K562 treated with DMSO at 1 percent for 12 hours (cell line): ENCODE measurements around the gene IPO4. TPM values are rescaled to one million over a fixed set of nuclear protein-coding genes. Genes with fewer than 3 reads are reported as not detected.

Experiments used
- total RNA-seq: library from RNA; unstranded; fragments of 300-600 nt; gene quantifications from 2 replicates; pipeline ENCODE4 v1.2.3, GENCODE V29; 2022; ENCODE audit not compliant: insufficient read depth

IPO4 gene
- total RNA-seq, 1 experiment from 2014 or later, result 13.1 TPM

DNA sequence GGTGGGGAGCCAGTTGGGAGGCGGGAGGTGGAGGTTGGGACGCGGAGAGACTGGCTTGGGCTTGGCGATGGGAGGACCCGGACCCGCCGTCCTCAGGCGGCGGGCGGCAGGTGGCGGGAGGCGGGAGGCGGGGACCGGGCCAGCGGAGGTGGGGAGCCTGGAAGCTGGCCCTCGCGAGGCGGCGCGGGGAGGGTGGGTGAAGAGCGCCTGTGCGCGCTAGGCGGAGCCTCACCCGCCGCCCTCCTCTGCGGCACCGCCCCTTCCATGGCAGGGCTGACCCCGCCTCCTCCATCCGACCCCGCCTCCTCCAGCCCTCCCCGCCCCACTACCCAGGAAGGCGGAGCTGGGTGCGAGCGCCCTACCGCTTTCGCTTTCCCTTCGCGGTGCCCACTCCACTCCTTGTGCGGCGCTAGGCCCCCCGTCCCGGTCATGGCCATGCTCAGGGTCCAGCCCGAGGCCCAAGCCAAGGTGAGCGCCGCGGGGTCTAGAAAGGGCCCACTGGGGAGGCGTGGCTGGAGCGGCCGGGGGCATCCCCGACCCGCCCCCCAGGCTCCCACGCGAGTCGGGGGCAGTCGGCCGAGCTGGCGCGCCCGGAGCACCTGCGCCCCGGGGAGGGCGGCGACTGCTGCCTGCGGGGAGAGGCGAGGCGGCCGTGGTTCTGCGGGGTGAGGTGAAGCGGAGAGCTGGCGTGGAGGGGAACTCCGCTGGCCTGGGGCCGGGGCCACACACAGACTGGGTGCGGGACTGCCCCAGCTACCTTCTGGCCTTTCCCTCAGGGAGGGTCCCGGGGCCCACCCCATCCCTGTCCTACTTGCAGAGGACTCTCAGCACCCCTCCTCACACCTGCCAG is 52.6 kb downstream of the IPO4 start, which contains the start of gene PSME1:
PSME1 (plus strand) TSS at position 361 of the 850 bp plus-strand sequence; CDS start at position 430, 69 bp downstream.

DNA sequence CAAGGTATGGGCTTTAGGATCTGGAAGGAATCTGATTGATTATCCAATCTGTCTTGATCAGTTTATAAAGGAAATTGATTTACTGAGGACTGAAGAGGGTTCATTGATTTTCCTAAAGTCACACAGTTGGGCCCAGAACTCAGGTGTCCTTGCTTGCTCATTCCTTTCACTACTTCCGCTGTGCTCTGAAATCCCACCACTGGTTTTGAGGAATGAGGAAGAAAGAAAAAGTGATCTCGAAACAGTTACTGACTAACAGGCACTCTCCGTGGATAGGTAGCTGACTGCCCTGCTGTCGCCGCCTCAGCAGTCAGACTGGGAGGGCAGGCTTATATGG is 58.3 kb downstream of the IPO4 start, which contains the start of gene FITM1:
FITM1 (plus strand) TSS at position 280 of the 337 bp plus-strand sequence. CDS start 905 bp downstream, outside the sequence.

Other genes starting within 250 kb of the IPO4 start
- 36.4 and 41.1 TPM in 2 replicates for gene DHRS4, start 235.0 kb downstream of the IPO4 start, total RNA-seq
- 17.5 and 22.7 TPM in 2 replicates for gene DHRS4L2, start 199.9 kb downstream of the IPO4 start, total RNA-seq
- 0.28 and 0.36 TPM in 2 replicates for gene CARMIL3, start 136.8 kb downstream of the IPO4 start, total RNA-seq
- not detected in 2 replicates for gene CPNE6, start 117.3 kb downstream of the IPO4 start, total RNA-seq
- gene PCK2, start 94.5 kb downstream of the IPO4 start, total RNA-seq, result 81.1 and 86.3 TPM in 2 replicates
- 24.1 and 44.4 TPM in 2 replicates for gene DCAF11, start 74.0 kb downstream of the IPO4 start, total RNA-seq
- 1.7 and 2.1 TPM in 2 replicates for gene NRL, start 73.9 kb downstream of the IPO4 start, total RNA-seq
- not detected in 2 replicates for gene FITM1, start 58.2 kb downstream of the IPO4 start, total RNA-seq
- 173 and 189 TPM in 2 replicates for gene PSME1, start 52.6 kb downstream of the IPO4 start, total RNA-seq
- gene EMC9, start 47.2 kb downstream of the IPO4 start, total RNA-seq, result 41.4 and 46.4 TPM in 2 replicates
- 145 and 149 TPM in 2 replicates for gene PSME2, start 42.2 kb downstream of the IPO4 start, total RNA-seq
- gene RNF31, start 41.3 kb downstream of the IPO4 start, total RNA-seq, result 31.0 and 40.2 TPM in 2 replicates
- gene IRF9, start 27.6 kb downstream of the IPO4 start, total RNA-seq, result 12.0 and 15.5 TPM in 2 replicates
- 0.75 and 2.7 TPM in 2 replicates for gene REC8, start 16.7 kb downstream of the IPO4 start, total RNA-seq
- 14.9 and 25.9 TPM in 2 replicates for gene TM9SF1, start 6.6 kb upstream of the IPO4 start, total RNA-seq
- gene TSSK4, start 16.9 kb upstream of the IPO4 start, total RNA-seq, result 0.67 TPM in 1 of 2 replicates, not detected in the other
- gene CHMP4A, start 24.7 kb upstream of the IPO4 start, total RNA-seq, result 56.6 and 66.5 TPM in 2 replicates
- 3.7 and 15.6 TPM in 2 replicates for gene MDP1, start 27.2 kb upstream of the IPO4 start, total RNA-seq
- 134 and 179 TPM in 2 replicates for gene NEDD8, start 43.6 kb upstream of the IPO4 start, total RNA-seq
- gene GMPR2, start 44.1 kb upstream of the IPO4 start, total RNA-seq, result 47.9 and 58.1 TPM in 2 replicates
- 17.2 and 19.4 TPM in 2 replicates for gene TINF2, start 53.8 kb upstream of the IPO4 start, total RNA-seq
- gene TGM1, start 74.4 kb upstream of the IPO4 start, total RNA-seq, result 0.58 TPM in 1 of 2 replicates, not detected in the other
- 17.9 and 19.6 TPM in 2 replicates for gene RABGGTA, start 82.8 kb upstream of the IPO4 start, total RNA-seq
- 37.2 and 42.4 TPM in 2 replicates for gene DHRS1, start 111.0 kb upstream of the IPO4 start, total RNA-seq
- 3.9 and 10.9 TPM in 2 replicates for gene NOP9, start 111.0 kb upstream of the IPO4 start, total RNA-seq
- gene CIDEB, start 119.2 kb upstream of the IPO4 start, total RNA-seq, result not detected in 2 replicates
- 2.5 and 11.2 TPM in 2 replicates for gene LTB4R2, start 121.3 kb upstream of the IPO4 start, total RNA-seq
- gene LTB4R, start 122.7 kb upstream of the IPO4 start, total RNA-seq, result 4.1 and 6.5 TPM in 2 replicates
- not detected in 2 replicates for gene ADCY4, start 146.3 kb upstream of the IPO4 start, total RNA-seq
- gene RIPK3, start 151.2 kb upstream of the IPO4 start, total RNA-seq, result 0.67 TPM in 1 of 2 replicates, not detected in the other
- 1.1 and 1.3 TPM in 2 replicates for gene NFATC4, start 179.4 kb upstream of the IPO4 start, total RNA-seq
- 0.40 and 1.1 TPM in 2 replicates for gene NYNRIN, start 210.2 kb upstream of the IPO4 start, total RNA-seq
- 0.26 TPM in 1 of 2 replicates, not detected in the other for gene CBLN3, start 240.9 kb upstream of the IPO4 start, total RNA-seq
- 10.6 and 46.8 TPM in 2 replicates for gene KHNYN, start 241.1 kb upstream of the IPO4 start, total RNA-seq